Suprapubic skin (tissue), 4 donors: ENCODE results near the gene FES.

ENCODE experiments used
- CTCF ChIP-seq, 2 donors: fragments of 200-600 bp in 1 of 2; fragments of 450-650 bp in 1 of 2; sonication (generic) in 1 of 2; IDR thresholded peaks; one replicate each; pipeline ENCODE4 v1.5.1; 2016 to 2019; ENCODE audit warnings: antibody characterized with exemption in 2 of 2, mild to moderate bottlenecking in 1 of 2, moderate library complexity in 1 of 2
- EP300 ChIP-seq: sonication (generic); formaldehyde crosslinking; IDR thresholded peaks from one replicate; pipeline ENCODE4 v1.6.1; 2017; ENCODE audit warnings: antibody characterized with exemption
- POLR2A ChIP-seq, 2 donors: fragments of 450-650 bp; IDR thresholded peaks; one replicate each; pipeline ENCODE4 v1.6.1; 2017; ENCODE audit warnings: antibody characterized with exemption in 2 of 2, mild to moderate bottlenecking in 2 of 2, moderate library complexity in 2 of 2
- POLR2AphosphoS5 ChIP-seq, 3 donors: sonication (generic); formaldehyde crosslinking; IDR thresholded peaks; one replicate each; pipeline ENCODE4 v1.6.1; 2017; ENCODE audit warnings: antibody characterized with exemption in 3 of 3

- TF ChIP-seq CTCF (IDR thresholded peaks at IDR 0.05) = no peak
- TF ChIP-seq POLR2A (IDR thresholded peaks at IDR 0.05) = no peak
- TF ChIP-seq EP300 = no peak
- no peak for TF ChIP-seq POLR2AphosphoS5 (IDR thresholded peaks at IDR 0.05)
Measured at GRCh38 chr15:90911302-90911623, 27.0 kb downstream of the FES start.
